ENCODE data around the gene NRAP. TPM values are rescaled to one million over a fixed set of nuclear protein-coding genes. Genes with fewer than 3 reads are reported as not detected.

NRAP gene
- total RNA-seq, 1 experiment from 2014 or later, result not detected

DNA sequence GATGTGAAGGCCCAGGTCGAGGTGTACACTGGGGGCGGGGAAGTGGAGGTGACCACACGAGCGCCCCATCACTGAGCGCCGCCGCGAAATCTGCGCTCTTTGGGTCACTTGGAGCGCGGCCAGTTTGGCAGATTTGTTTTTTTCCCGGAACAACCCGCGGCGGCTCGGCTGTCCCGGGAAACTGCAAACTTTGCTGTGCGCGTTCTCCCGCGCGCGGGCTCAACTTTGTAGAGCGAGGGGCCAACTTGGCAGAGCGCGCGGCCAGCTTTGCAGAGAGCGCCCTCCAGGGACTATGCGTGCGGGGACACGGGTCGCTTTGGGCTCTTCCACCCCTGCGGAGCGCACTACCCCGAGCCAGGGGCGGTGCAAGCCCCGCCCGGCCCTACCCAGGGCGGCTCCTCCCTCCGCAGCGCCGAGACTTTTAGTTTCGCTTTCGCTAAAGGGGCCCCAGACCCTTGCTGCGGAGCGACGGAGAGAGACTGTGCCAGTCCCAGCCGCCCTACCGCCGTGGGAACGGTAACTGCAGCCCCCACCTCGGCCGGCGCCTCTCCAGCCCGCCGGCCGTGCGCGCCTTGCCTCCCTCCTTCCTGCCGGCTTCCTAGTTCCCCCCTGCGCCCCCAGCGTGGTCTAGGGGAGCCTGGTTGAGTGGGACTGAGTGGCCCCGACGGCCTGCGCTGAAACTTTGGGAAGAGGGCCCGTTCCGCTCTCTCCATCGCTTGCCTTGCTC is 15.8 kb upstream of the NRAP start, which contains the start of gene CASP7:
TSS of gene CASP7 (plus strand) at position 450 of the 727 bp plus-strand sequence. CDS start 17,582 bp downstream, outside the sequence.
- Mint-ChIP-seq H3K36me3 (ENCODE audit: insufficient read depth, unreplicated experiment) (peaks cover 26% of the 10 kb centered on the region), H3K4me1 (ENCODE audit: low read depth, unreplicated experiment) (peaks cover 9% of the 10 kb centered on the region), H3K27me3 (ENCODE audit: unreplicated experiment) (no peaks in the 10 kb centered on the region), H3K4me3 (ENCODE audit: low read depth, unreplicated experiment) (peak within 1 kb of the TSS; percentile 97), H3K27ac (ENCODE audit: unreplicated experiment) (peak within 1 kb of the TSS; percentile 76), H3K9me3 (ENCODE audit: low read depth, unreplicated experiment) (no peaks in the 10 kb centered on the region)
- CTCF ChIA-PET, result interaction anchor here (0.7 to 1.2 kb wide), 4 partner anchors 274 to 1567 kb away, joined by 3 to 5 read pairs (median 3); no protein-coding TSS in a partner anchor
- peak; percentile 76 for DNase-seq
- intact Hi-C loops (cut with micrococcal nuclease; ENCODE audit: unreplicated experiment), result no loop called here
- no TSS peak for BruUV-seq (replicated peaks)
- TF ChIP-seq, protein P1, sequence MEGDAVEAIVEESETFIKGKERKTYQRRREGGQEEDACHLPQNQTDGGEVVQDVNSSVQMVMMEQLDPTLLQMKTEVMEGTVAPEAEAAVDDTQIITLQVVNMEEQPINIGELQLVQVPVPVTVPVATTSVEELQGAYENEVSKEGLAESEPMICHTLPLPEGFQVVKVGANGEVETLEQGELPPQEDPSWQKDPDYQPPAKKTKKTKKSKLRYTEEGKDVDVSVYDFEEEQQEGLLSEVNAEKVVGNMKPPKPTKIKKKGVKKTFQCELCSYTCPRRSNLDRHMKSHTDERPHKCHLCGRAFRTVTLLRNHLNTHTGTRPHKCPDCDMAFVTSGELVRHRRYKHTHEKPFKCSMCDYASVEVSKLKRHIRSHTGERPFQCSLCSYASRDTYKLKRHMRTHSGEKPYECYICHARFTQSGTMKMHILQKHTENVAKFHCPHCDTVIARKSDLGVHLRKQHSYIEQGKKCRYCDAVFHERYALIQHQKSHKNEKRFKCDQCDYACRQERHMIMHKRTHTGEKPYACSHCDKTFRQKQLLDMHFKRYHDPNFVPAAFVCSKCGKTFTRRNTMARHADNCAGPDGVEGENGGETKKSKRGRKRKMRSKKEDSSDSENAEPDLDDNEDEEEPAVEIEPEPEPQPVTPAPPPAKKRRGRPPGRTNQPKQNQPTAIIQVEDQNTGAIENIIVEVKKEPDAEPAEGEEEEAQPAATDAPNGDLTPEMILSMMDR (IDR thresholded peaks at IDR 0.05; ENCODE audit: unreplicated experiment), result no peak

DNA sequence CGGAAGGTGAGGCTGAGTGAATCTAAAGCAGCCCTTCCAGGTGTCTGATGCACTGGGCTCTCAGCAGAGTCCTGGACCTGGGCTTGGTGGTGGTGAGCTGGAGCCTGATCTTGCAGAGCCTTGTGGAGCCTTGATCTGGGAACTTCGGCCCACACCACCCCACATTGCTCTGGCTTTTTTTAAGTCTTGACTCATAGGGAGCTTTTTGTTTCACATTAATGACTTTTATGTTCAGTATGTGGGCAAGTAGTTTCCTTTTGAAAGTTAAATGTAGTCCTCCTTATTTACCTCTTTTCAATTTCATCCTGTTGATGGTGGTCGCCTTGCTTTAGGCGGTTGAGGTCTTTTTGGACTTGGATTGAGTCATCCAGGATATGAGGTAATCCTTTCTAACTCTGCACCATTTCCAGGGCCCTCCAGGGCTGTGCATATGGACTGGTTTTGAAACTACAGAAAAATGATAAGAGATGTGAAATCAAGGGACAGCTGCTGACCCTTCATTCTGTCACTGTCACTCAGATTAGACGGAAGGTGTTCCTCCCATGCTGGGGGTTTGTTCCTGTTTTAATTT is 2.9 kb upstream of the NRAP start:
- CTCF ChIA-PET, result no interaction called here
- H3K27ac Mint-ChIP-seq (ENCODE audit: unreplicated experiment), result no peak overlapping the region
- DNase-seq, result no peak

DNA sequence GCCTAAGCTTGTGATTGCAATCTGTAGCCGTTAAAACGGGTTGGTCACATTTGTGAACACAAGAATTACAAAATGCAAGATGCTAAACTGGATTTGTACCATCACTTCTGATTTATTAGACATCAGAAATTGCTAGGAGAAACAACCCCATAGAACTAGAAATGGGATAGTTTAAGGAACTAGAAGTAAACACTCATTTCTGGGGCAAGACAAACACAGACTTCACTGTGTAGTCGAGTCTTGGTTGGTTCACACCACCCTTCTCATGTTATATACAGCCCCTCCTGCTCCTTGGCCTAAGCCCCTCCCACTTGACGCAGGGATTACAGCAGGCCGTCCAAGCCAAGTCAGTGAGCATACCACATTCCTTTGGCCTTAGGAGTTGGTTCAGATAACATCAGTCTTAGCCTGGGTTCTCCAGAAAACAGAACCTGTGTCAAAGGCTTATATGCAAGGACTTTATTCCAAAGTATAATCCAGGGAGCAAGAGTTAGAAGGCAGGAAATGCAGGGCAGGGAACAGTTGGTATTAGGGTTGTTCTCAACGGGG is 2.0 kb upstream of the NRAP start:
- H3K9me3 Mint-ChIP-seq (ENCODE audit: low read depth, unreplicated experiment), result no peaks in the 10 kb centered on the region
- CTCF ChIA-PET, result no interaction called here
- intact Hi-C loops (cut with micrococcal nuclease; ENCODE audit: unreplicated experiment), result no loop called here
- H3K4me3 Mint-ChIP-seq (ENCODE audit: low read depth, unreplicated experiment), result no peak overlapping the region
- peaks cover 5% of the 10 kb centered on the region for H3K27me3 Mint-ChIP-seq (ENCODE audit: unreplicated experiment)
- H3K27ac Mint-ChIP-seq (ENCODE audit: unreplicated experiment), result no peak overlapping the region
- peak; percentile 16 for DNase-seq
- TF ChIP-seq, protein P1 (IDR thresholded peaks at IDR 0.05; ENCODE audit: unreplicated experiment), result no peak
- no peaks in the 10 kb centered on the region for H3K4me1 Mint-ChIP-seq (ENCODE audit: low read depth, unreplicated experiment)
- H3K36me3 Mint-ChIP-seq (ENCODE audit: insufficient read depth, unreplicated experiment), result no peaks in the 10 kb centered on the region
- BruUV-seq (replicated peaks), result no TSS peak

More for the DNA sequence above, 2.9 kb upstream of the NRAP start:
- H3K27me3 Mint-ChIP-seq (ENCODE audit: unreplicated experiment), result peaks cover 14% of the 10 kb centered on the region
- no TSS peak for BruUV-seq (replicated peaks)
- intact Hi-C loops (cut with micrococcal nuclease; ENCODE audit: unreplicated experiment), result no loop called here
- H3K4me1 Mint-ChIP-seq (ENCODE audit: low read depth, unreplicated experiment), result no peaks in the 10 kb centered on the region
- no peak overlapping the region for H3K4me3 Mint-ChIP-seq (ENCODE audit: low read depth, unreplicated experiment)
- no peaks in the 10 kb centered on the region for H3K36me3 Mint-ChIP-seq (ENCODE audit: insufficient read depth, unreplicated experiment)
- no peaks in the 10 kb centered on the region for H3K9me3 Mint-ChIP-seq (ENCODE audit: low read depth, unreplicated experiment)
- TF ChIP-seq, protein P1 (IDR thresholded peaks at IDR 0.05; ENCODE audit: unreplicated experiment), result no peak

DNA sequence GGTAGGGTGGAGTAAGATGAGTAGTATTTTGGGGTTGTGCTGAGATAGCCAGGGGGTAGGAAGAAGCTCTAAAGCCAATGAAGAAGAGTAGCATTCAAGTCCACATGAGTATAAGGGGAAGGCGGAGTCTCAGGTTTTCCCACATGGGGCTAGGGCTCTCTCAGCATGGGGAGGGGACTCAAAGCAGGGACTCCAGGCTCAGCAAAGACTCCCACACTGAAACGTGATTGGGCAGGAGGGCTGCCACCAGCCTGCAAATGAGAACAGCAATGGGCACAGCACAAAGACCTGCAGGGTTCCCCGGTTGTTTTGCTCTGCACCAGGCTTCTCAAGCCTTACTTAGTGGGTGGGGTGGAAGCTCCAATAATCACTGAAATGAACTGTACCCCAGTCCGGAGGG is 1.5 kb upstream of the NRAP start:
- Mint-ChIP-seq H3K27me3 (ENCODE audit: unreplicated experiment) (no peaks in the 10 kb centered on the region), H3K4me1 (ENCODE audit: low read depth, unreplicated experiment) (no peaks in the 10 kb centered on the region), H3K9me3 (ENCODE audit: low read depth, unreplicated experiment) (no peaks in the 10 kb centered on the region), H3K36me3 (ENCODE audit: insufficient read depth, unreplicated experiment) (no peaks in the 10 kb centered on the region), H3K4me3 (ENCODE audit: low read depth, unreplicated experiment) (no peak overlapping the region), H3K27ac (ENCODE audit: unreplicated experiment) (no peak overlapping the region)
- BruUV-seq (replicated peaks), result no TSS peak
- CTCF ChIA-PET, result no interaction called here
- DNase-seq, result no peak
- intact Hi-C loops (cut with micrococcal nuclease; ENCODE audit: unreplicated experiment), result no loop called here
- TF ChIP-seq, protein P1 (IDR thresholded peaks at IDR 0.05; ENCODE audit: unreplicated experiment), result no peak
